Cardiac fibroblast (primary cell): ENCODE measurements around the gene ZFAND3.
A peak's percentile ranks its signal among the peaks of the same experiment; 100 is the strongest.

Source experiments
- DNase-seq, 2 donors: peaks; one replicate each; pipeline versions ENCODE4 v3.0.0 to v3.0.0-alpha.2; 2010; ENCODE audit warnings: low read depth in 2 of 2
- H3K4me3 ChIP-seq, 2 donors: replicated peaks in 1 of 2; 1 replicate in 1 of 2; 2 replicates in 1 of 2; pipeline ENCODE4 v1.5.1; 2011; ENCODE audit warnings: low read depth in 2 of 2, low read length in 2 of 2, mild to moderate bottlenecking in 2 of 2, moderate library complexity in 1 of 2
- TF ChIP-seq, protein P1 (sequence below): IDR thresholded peaks from one replicate; pipeline ENCODE4 v1.5.1; 2011; ENCODE audit warnings: low read depth, mild to moderate bottlenecking, low read length, inconsistent platforms

ZFAND3 gene

GRCh38 chr6:37897321-37897720 is 77.8 kb downstream of the ZFAND3 start:
- no peak overlapping the region for H3K4me3 ChIP-seq
- DNase-seq = no peak

GRCh38 chr6:37897818-37898515 is 78.4 kb downstream of the ZFAND3 start:
- DNase-seq = no peak
- TF ChIP-seq, protein P1, sequence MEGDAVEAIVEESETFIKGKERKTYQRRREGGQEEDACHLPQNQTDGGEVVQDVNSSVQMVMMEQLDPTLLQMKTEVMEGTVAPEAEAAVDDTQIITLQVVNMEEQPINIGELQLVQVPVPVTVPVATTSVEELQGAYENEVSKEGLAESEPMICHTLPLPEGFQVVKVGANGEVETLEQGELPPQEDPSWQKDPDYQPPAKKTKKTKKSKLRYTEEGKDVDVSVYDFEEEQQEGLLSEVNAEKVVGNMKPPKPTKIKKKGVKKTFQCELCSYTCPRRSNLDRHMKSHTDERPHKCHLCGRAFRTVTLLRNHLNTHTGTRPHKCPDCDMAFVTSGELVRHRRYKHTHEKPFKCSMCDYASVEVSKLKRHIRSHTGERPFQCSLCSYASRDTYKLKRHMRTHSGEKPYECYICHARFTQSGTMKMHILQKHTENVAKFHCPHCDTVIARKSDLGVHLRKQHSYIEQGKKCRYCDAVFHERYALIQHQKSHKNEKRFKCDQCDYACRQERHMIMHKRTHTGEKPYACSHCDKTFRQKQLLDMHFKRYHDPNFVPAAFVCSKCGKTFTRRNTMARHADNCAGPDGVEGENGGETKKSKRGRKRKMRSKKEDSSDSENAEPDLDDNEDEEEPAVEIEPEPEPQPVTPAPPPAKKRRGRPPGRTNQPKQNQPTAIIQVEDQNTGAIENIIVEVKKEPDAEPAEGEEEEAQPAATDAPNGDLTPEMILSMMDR = no peak
- H3K4me3 ChIP-seq = no peak overlapping the region

More at GRCh38 chr6:37897321-37897720, 77.8 kb downstream of the ZFAND3 start:
- TF ChIP-seq, protein P1 = no peak

GRCh38 chr6:37903351-37904340 is 84.1 kb downstream of the ZFAND3 start:
- no peak for DNase-seq
- TF ChIP-seq, protein P1 = no peak
- no peak overlapping the region for H3K4me3 ChIP-seq

DNA sequence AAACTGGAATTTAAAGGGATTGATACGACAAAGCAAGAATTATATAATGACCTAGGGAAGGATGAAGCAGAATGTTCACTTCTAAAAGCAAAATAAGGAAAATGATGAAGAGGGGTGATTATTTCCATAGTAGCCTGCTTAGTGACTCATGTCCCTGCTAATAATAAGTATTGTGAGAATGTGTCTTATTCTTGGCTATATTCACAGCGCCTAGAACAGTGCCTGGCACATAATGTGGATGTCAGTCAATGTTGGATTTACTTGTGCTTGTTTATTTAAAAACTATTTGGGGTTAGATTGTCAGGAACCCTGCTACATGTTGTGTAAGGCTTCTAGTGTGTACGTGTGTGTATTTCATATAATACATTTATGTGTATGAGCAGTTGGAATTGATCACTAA is 85.1 kb downstream of the ZFAND3 start:
- DNase-seq = no peak
- no peak overlapping the region for H3K4me3 ChIP-seq
- TF ChIP-seq, protein P1 = no peak

DNA sequence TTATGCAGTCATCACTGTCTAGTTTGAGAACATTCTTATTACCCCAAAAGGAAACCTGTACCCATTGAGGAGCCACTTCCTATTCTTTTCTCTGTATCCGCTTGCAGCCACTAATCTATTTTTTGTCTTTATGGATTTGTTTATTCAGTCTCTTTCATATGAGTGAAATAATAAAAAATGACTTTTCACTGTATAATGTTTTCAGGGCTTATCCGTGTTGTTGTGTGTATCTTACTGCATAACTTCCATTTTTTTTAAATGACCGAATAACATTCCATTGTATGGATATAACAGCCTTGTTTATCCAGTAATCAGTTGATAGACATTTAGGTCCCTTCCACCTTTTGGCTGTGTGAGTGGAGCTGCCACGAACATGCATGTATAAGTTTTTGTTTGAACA is 86.6 kb downstream of the ZFAND3 start:
- no peak overlapping the region for H3K4me3 ChIP-seq
- TF ChIP-seq, protein P1 = no peak
- peak in 1 of 2 donors; percentile 33 for DNase-seq

- no peak overlapping the region for H3K4me3 ChIP-seq
- DNase-seq = no peak
- TF ChIP-seq, protein P1 = no peak
These were observed 91.5 kb downstream of the ZFAND3 start for GRCh38 chr6:37910998-37911397.
